Stimulated activated CD4-positive, alpha-beta T cell treated with anti-CD3 and anti-CD28 coated beads, TNF-alpha, amount 100 ng/mL, for 24 hours (primary cell): Measurements from ENCODE around the gene MKNK1.

Source experiments
- DNase-seq, 3 experiments: peaks; one replicate each; pipeline ENCODE4 v3.0.0-alpha.2; 2020; ENCODE audit warnings: low read depth in 3 of 3

Gene MKNK1

GRCh38 chr1:46522184-46522968, 81.7 kb downstream of the MKNK1 start:
- DNase-seq, result peak in 1 of 3 experiments; percentile 30

- DNase-seq, result no peak
Observed at GRCh38 chr1:46521414-46521813, 82.7 kb downstream of the MKNK1 start.

GRCh38 chr1:46520063-46520911, 83.8 kb downstream of the MKNK1 start:
- DNase-seq, result no peak

- DNase-seq, result no peak
Observed at GRCh38 chr1:46519209-46519608, 84.9 kb downstream of the MKNK1 start.

GRCh38 chr1:46517932-46518498, 86.1 kb downstream of the MKNK1 start:
- no peak for DNase-seq

GRCh38 chr1:46517010-46517600, 87.0 kb downstream of the MKNK1 start:
- no peak for DNase-seq

GRCh38 chr1:46516200-46516950, 87.7 kb downstream of the MKNK1 start:
- no peak for DNase-seq

- no peak for DNase-seq
Observed at GRCh38 chr1:46515576-46515975, 88.5 kb downstream of the MKNK1 start.

GRCh38 chr1:46513536-46513935, 90.5 kb downstream of the MKNK1 start:
- no peak for DNase-seq

GRCh38 chr1:46512792-46513190, 91.3 kb downstream of the MKNK1 start:
- DNase-seq, result no peak

GRCh38 chr1:46512135-46512791, 91.8 kb downstream of the MKNK1 start:
- no peak for DNase-seq

GRCh38 chr1:46510998-46511365, 93.1 kb downstream of the MKNK1 start:
- no peak for DNase-seq

- no peak for DNase-seq
Observed at GRCh38 chr1:46510341-46510997, 93.6 kb downstream of the MKNK1 start.

GRCh38 chr1:46508757-46509156, 95.3 kb downstream of the MKNK1 start:
- no peak for DNase-seq
